Measurements from ENCODE around the gene CPHXL. TPM values are rescaled to one million over a fixed set of nuclear protein-coding genes. Genes with fewer than 3 reads are reported as not detected.

CPHXL gene
- total RNA-seq, 1 donor from 2014 or later = not detected

- no peak for DNase-seq (ENCODE audit: extremely low spot score, unreplicated experiment)
- no peak overlapping the region for H3K4me3 Mint-ChIP-seq (ENCODE audit: unreplicated experiment)
- peaks cover 18% of the 10 kb centered on the region for H3K27me3 Mint-ChIP-seq (ENCODE audit: unreplicated experiment)
- H3K27ac Mint-ChIP-seq (ENCODE audit: unreplicated experiment) = no peak overlapping the region
- peaks cover 3% of the 10 kb centered on the region for H3K4me1 Mint-ChIP-seq (ENCODE audit: unreplicated experiment)
- TF ChIP-seq CTCF (IDR thresholded peaks at IDR 0.05) = no peak
- H3K9me3 Mint-ChIP-seq (ENCODE audit: unreplicated experiment) = no peaks in the 10 kb centered on the region
- H3K36me3 Mint-ChIP-seq (ENCODE audit: unreplicated experiment) = no peaks in the 10 kb centered on the region
Observed at GRCh38 chr16:75762746-75763145, 36.5 kb upstream of the CPHXL start.

- no peak overlapping the region for H3K27ac Mint-ChIP-seq (ENCODE audit: unreplicated experiment)
- H3K4me1 Mint-ChIP-seq (ENCODE audit: unreplicated experiment) = peaks cover 3% of the 10 kb centered on the region
- H3K36me3 Mint-ChIP-seq (ENCODE audit: unreplicated experiment) = no peaks in the 10 kb centered on the region
- no peak for DNase-seq (ENCODE audit: extremely low spot score, unreplicated experiment)
- peaks cover 13% of the 10 kb centered on the region for H3K27me3 Mint-ChIP-seq (ENCODE audit: unreplicated experiment)
- no peaks in the 10 kb centered on the region for H3K9me3 Mint-ChIP-seq (ENCODE audit: unreplicated experiment)
- no peak overlapping the region for H3K4me3 Mint-ChIP-seq (ENCODE audit: unreplicated experiment)
- no peak for TF ChIP-seq CTCF (IDR thresholded peaks at IDR 0.05)
Observed at GRCh38 chr16:75761108-75761507, 34.8 kb upstream of the CPHXL start.

- no peaks in the 10 kb centered on the region for H3K36me3 Mint-ChIP-seq (ENCODE audit: unreplicated experiment)
- no peak overlapping the region for H3K27ac Mint-ChIP-seq (ENCODE audit: unreplicated experiment)
- no peak for TF ChIP-seq CTCF (IDR thresholded peaks at IDR 0.05)
- DNase-seq (ENCODE audit: extremely low spot score, unreplicated experiment) = no peak
- no peaks in the 10 kb centered on the region for H3K9me3 Mint-ChIP-seq (ENCODE audit: unreplicated experiment)
- H3K27me3 Mint-ChIP-seq (ENCODE audit: unreplicated experiment) = peaks cover 10% of the 10 kb centered on the region
- peaks cover 3% of the 10 kb centered on the region for H3K4me1 Mint-ChIP-seq (ENCODE audit: unreplicated experiment)
- H3K4me3 Mint-ChIP-seq (ENCODE audit: unreplicated experiment) = no peak overlapping the region
Observed at GRCh38 chr16:75760018-75760519, 33.8 kb upstream of the CPHXL start.

- Mint-ChIP-seq H3K9me3 (ENCODE audit: unreplicated experiment) (no peaks in the 10 kb centered on the region), H3K36me3 (ENCODE audit: unreplicated experiment) (no peaks in the 10 kb centered on the region), H3K4me1 (ENCODE audit: unreplicated experiment) (peaks cover 3% of the 10 kb centered on the region), H3K27ac (ENCODE audit: unreplicated experiment) (no peak overlapping the region), H3K27me3 (ENCODE audit: unreplicated experiment) (peaks cover 7% of the 10 kb centered on the region), H3K4me3 (ENCODE audit: unreplicated experiment) (no peak overlapping the region)
- DNase-seq (ENCODE audit: extremely low spot score, unreplicated experiment) = no peak
- TF ChIP-seq CTCF (IDR thresholded peaks at IDR 0.05) = no peak
Observed at GRCh38 chr16:75758215-75758614, 31.9 kb upstream of the CPHXL start.

GRCh38 chr16:75754141-75754540, 27.9 kb upstream of the CPHXL start:
- Mint-ChIP-seq H3K27me3 (ENCODE audit: unreplicated experiment) (peaks cover 3% of the 10 kb centered on the region), H3K4me1 (ENCODE audit: unreplicated experiment) (peaks cover 3% of the 10 kb centered on the region), H3K4me3 (ENCODE audit: unreplicated experiment) (no peak overlapping the region), H3K9me3 (ENCODE audit: unreplicated experiment) (no peaks in the 10 kb centered on the region), H3K27ac (ENCODE audit: unreplicated experiment) (no peak overlapping the region), H3K36me3 (ENCODE audit: unreplicated experiment) (no peaks in the 10 kb centered on the region)
- no peak for DNase-seq (ENCODE audit: extremely low spot score, unreplicated experiment)
- no peak for TF ChIP-seq CTCF (IDR thresholded peaks at IDR 0.05)

Data from osteocyte (in vitro differentiated cells).